Tongue (tissue), 2 donors: ENCODE results near the gene CCR3. TPM values are rescaled to one million over a fixed set of nuclear protein-coding genes. Genes with fewer than 3 reads are reported as not detected.

Experiments
- DNase-seq: peaks from one replicate; pipeline ENCODE4 v3.0.0-alpha.2; 2015
- total RNA-seq: library from RNA; depleted of rRNA; stranded (reverse); fragments of >200 nt; gene quantifications from one replicate; pipeline ENCODE4 v1.2.3, GENCODE V29; 2014

The CCR3 gene
- total RNA-seq, 1 donor from 2014 or later, result 0.51 TPM

GRCh38 chr3:46272028-46272451 is 29.8 kb downstream of the CCR3 start:
- DNase-seq, result peak; percentile 80

- no peak for DNase-seq
These were observed 34.3 kb downstream of the CCR3 start for GRCh38 chr3:46276497-46277099.

GRCh38 chr3:46277476-46277875 is 35.2 kb downstream of the CCR3 start:
- DNase-seq, result no peak

GRCh38 chr3:46278816-46279672 is 36.8 kb downstream of the CCR3 start:
- DNase-seq, result no peak

GRCh38 chr3:46280105-46280797 is 38.0 kb downstream of the CCR3 start:
- peak; percentile 31 for DNase-seq

- no peak for DNase-seq
These were observed 39.3 kb downstream of the CCR3 start for GRCh38 chr3:46281551-46281950.

- no peak for DNase-seq
These were observed 39.8 kb downstream of the CCR3 start for GRCh38 chr3:46282041-46282440.

GRCh38 chr3:46282696-46283095 is 40.4 kb downstream of the CCR3 start:
- DNase-seq, result no peak

- DNase-seq, result no peak
These were observed 41.7 kb downstream of the CCR3 start for GRCh38 chr3:46283881-46284450.

GRCh38 chr3:46284981-46285683 is 42.9 kb downstream of the CCR3 start:
- no peak for DNase-seq

- no peak for DNase-seq
These were observed 43.8 kb downstream of the CCR3 start for GRCh38 chr3:46285931-46286619.

GRCh38 chr3:46286947-46287565 is 44.8 kb downstream of the CCR3 start:
- DNase-seq, result no peak

- no peak for DNase-seq
These were observed 47.3 kb downstream of the CCR3 start for GRCh38 chr3:46289551-46289950.

GRCh38 chr3:46289966-46290365 is 47.7 kb downstream of the CCR3 start:
- DNase-seq, result no peak

GRCh38 chr3:46291046-46291445 is 48.8 kb downstream of the CCR3 start:
- DNase-seq, result no peak

GRCh38 chr3:46293035-46293724 is 50.9 kb downstream of the CCR3 start:
- no peak for DNase-seq

GRCh38 chr3:46293991-46294833 is 52.0 kb downstream of the CCR3 start:
- no peak for DNase-seq

GRCh38 chr3:46296826-46297225 is 54.6 kb downstream of the CCR3 start:
- DNase-seq, result no peak

- no peak for DNase-seq
These were observed 55.6 kb downstream of the CCR3 start for GRCh38 chr3:46297658-46298423.
